H9 (cell line): ENCODE measurements around the gene ACSM3. TPM values are rescaled to one million over a fixed set of nuclear protein-coding genes. Genes with fewer than 3 reads are reported as not detected.

Experiments used
- DNase-seq: peaks from one replicate; pipeline ENCODE4 v3.0.0-alpha.2; 2017
- H2AFZ ChIP-seq: one replicate; pipeline ENCODE4 v1.6.1; 2013; ENCODE audit warnings: mild to moderate bottlenecking, low read length, control low read depth, moderate library complexity
- H2AK5ac ChIP-seq: 2 replicates; pipeline ENCODE4 v1.6.1; 2013; ENCODE audit warnings: low read length, control low read depth, mixed read lengths; ENCODE audit not compliant: insufficient read length
- H2BK120ac ChIP-seq: one replicate; pipeline ENCODE4 v1.6.1; 2013; ENCODE audit warnings: low read depth, mild to moderate bottlenecking, low read length, control low read depth, inconsistent platforms; ENCODE audit not compliant: poor library complexity, severe bottlenecking
- H2BK12ac ChIP-seq: 2 replicates; pipeline ENCODE4 v1.6.1; 2013; ENCODE audit warnings: low read length, control low read depth, mixed read lengths, low read depth; ENCODE audit not compliant: insufficient read length
- H2BK15ac ChIP-seq: 2 replicates; pipeline ENCODE4 v1.6.1; 2013; ENCODE audit warnings: low read depth, low read length, control low read depth
- H2BK20ac ChIP-seq: one replicate; pipeline ENCODE4 v1.6.1; 2013; ENCODE audit warnings: low read depth, mild to moderate bottlenecking, low read length, control low read depth, inconsistent platforms; ENCODE audit not compliant: poor library complexity, severe bottlenecking
- H2BK5ac ChIP-seq: 2 replicates; pipeline ENCODE4 v1.6.1; 2013; ENCODE audit warnings: low read length, control low read depth, mixed read lengths; ENCODE audit not compliant: insufficient read length
- H3K14ac ChIP-seq: 2 replicates; pipeline ENCODE4 v1.6.1; 2013; ENCODE audit warnings: low read length, control low read depth; ENCODE audit not compliant: insufficient read depth
- H3K18ac ChIP-seq: 2 replicates; pipeline ENCODE4 v1.6.1; 2013; ENCODE audit warnings: low read depth, mild to moderate bottlenecking, mixed read lengths, low read length, control low read depth; ENCODE audit not compliant: insufficient read length
- H3K23ac ChIP-seq: 2 replicates; pipeline ENCODE4 v1.6.1; 2013; ENCODE audit warnings: low read length, control low read depth, mixed read lengths, low read depth; ENCODE audit not compliant: insufficient read length
- H3K23me2 ChIP-seq: 2 replicates; pipeline ENCODE4 v1.6.1; 2013; ENCODE audit warnings: low read depth, mild to moderate bottlenecking, mixed read lengths, low read length, control low read depth; ENCODE audit not compliant: insufficient read length, poor library complexity, severe bottlenecking
- H3K27ac ChIP-seq: 2 replicates; pipeline ENCODE4 v1.5.1; 2013; ENCODE audit warnings: low read length, control low read depth, mixed read lengths, low read depth; ENCODE audit not compliant: insufficient read length
- H3K27me3 ChIP-seq: 2 replicates; pipeline ENCODE4 v1.6.1; 2013; ENCODE audit warnings: low read length, control low read depth, inconsistent platforms; ENCODE audit not compliant: insufficient read depth
- H3K4ac ChIP-seq: 2 replicates; pipeline ENCODE4 v1.6.1; 2013; ENCODE audit warnings: low read depth, mild to moderate bottlenecking, control low read depth, inconsistent platforms, low read length, moderate library complexity
- H3K4me1 ChIP-seq: 2 replicates; pipeline ENCODE4 v1.6.1; 2013; ENCODE audit warnings: low read length, control low read depth, inconsistent platforms; ENCODE audit not compliant: insufficient read depth
- H3K4me2 ChIP-seq: 2 replicates; pipeline ENCODE4 v1.6.1; 2013; ENCODE audit warnings: low read length, control low read depth, mixed read lengths; ENCODE audit not compliant: insufficient read length, insufficient read depth
- H3K56ac ChIP-seq: 2 replicates; pipeline ENCODE4 v1.6.1; 2013; ENCODE audit warnings: low read depth, mild to moderate bottlenecking, mixed read lengths, low read length, control low read depth; ENCODE audit not compliant: insufficient read length
- H3K79me1 ChIP-seq: 2 replicates; pipeline ENCODE4 v1.6.1; 2013; ENCODE audit warnings: low read depth, mild to moderate bottlenecking, moderate library complexity, low read length, control low read depth, inconsistent platforms; ENCODE audit not compliant: insufficient read depth, poor library complexity, severe bottlenecking
- H3K79me2 ChIP-seq: 2 replicates; pipeline ENCODE4 v1.6.1; 2013; ENCODE audit warnings: low read length, control low read depth, inconsistent platforms; ENCODE audit not compliant: insufficient read depth
- H3K9ac ChIP-seq: 2 replicates; pipeline ENCODE4 v1.6.1; 2013; ENCODE audit warnings: low read length, control low read depth, mixed read lengths; ENCODE audit not compliant: insufficient read length; ENCODE audit errors: extremely low read depth
- H3K9me3 ChIP-seq: one replicate; pipeline ENCODE4 v1.6.1; 2013; ENCODE audit warnings: low read depth, low read length, inconsistent platforms; ENCODE audit not compliant: control insufficient read depth
- H3T11ph ChIP-seq: one replicate; pipeline ENCODE4 v1.6.1; 2013; ENCODE audit warnings: mild to moderate bottlenecking, low read length, control low read depth, inconsistent platforms
- H4K20me1 ChIP-seq: one replicate; pipeline ENCODE4 v1.6.1; 2013; ENCODE audit not compliant: control insufficient read depth, insufficient read length, insufficient read depth
- H4K5ac ChIP-seq: 2 replicates; pipeline ENCODE4 v1.6.1; 2013; ENCODE audit warnings: low read depth, mild to moderate bottlenecking, mixed read lengths, low read length, control low read depth; ENCODE audit not compliant: insufficient read length
- H4K8ac ChIP-seq: replicated peaks from 2 replicates; pipeline ENCODE4 v1.6.1; 2013; ENCODE audit warnings: low read length, control low read depth, mixed read lengths, low read depth; ENCODE audit not compliant: insufficient read length
- H4K91ac ChIP-seq: 2 replicates; pipeline ENCODE4 v1.6.1; 2013; ENCODE audit warnings: low read depth, mild to moderate bottlenecking, moderate library complexity, mixed read lengths, low read length, control low read depth; ENCODE audit not compliant: insufficient read length
- H3K27ac Mint-ChIP-seq, 3 experiments: 2 replicates in 2 of 3; 3 replicates in 1 of 3; pipeline ENCODE4 v1.8.0; 2020 to 2021; ENCODE audit warnings: mixed read lengths in 3 of 3, mild to moderate bottlenecking in 1 of 3, moderate library complexity in 1 of 3
- H3K27me3 Mint-ChIP-seq: 2 replicates; pipeline ENCODE4 v1.8.0; 2021; ENCODE audit warnings: low read depth, mild to moderate bottlenecking, moderate library complexity, mixed read lengths
- H3K36me3 Mint-ChIP-seq, 3 experiments: 2 replicates in 2 of 3; 3 replicates in 1 of 3; pipeline ENCODE4 v1.8.0; 2020 to 2021; ENCODE audit warnings: low read depth in 3 of 3, mixed read lengths in 3 of 3; ENCODE audit not compliant: insufficient read depth in 1 of 3
- H3K4me1 Mint-ChIP-seq, 2 experiments: 2 replicates each; pipeline ENCODE4 v1.8.0; 2020; ENCODE audit warnings: mixed read lengths in 2 of 2
- H3K4me3 Mint-ChIP-seq, 2 experiments: 2 replicates in 1 of 2; 3 replicates in 1 of 2; pipeline ENCODE4 v1.8.0; 2020 to 2021; ENCODE audit warnings: mild to moderate bottlenecking in 2 of 2, mixed read lengths in 2 of 2, moderate library complexity in 1 of 2
- H3K9me3 Mint-ChIP-seq, 2 experiments: 2 replicates in 1 of 2; 3 replicates in 1 of 2; pipeline ENCODE4 v1.8.0; 2020; ENCODE audit warnings: mild to moderate bottlenecking in 2 of 2, mixed read lengths in 2 of 2, moderate library complexity in 1 of 2
- WGBS: extraction: QIAGEN DNeasy Blood & Tissue Kit; methylation state at CpG from one replicate; pipeline ENCODE4 v1.1.7; 2013; ENCODE audit warnings: missing lambda C conversion rate, low lambda C conversion rate, mixed read lengths; ENCODE audit not compliant: insufficient read length; ENCODE audit errors: extremely low coverage; 5-methylcytosine and 5-hydroxymethylcytosine counted together
- total RNA-seq: library from RNA; stranded (reverse); gene quantifications from 2 replicates; pipeline ENCODE4 v1.2.1, GENCODE V29; 2021
- TF ChIP-seq, protein P1 (sequence below): fragments of 200-600 bp; sonication (generic); conservative IDR thresholded peaks from 3 replicates; pipeline ENCODE4 v1.8.0; 2021; ENCODE audit warnings: antibody characterized with exemption, mild to moderate bottlenecking

ACSM3 gene
- total RNA-seq, 1 experiment from 2014 or later: 3.1 TPM

- Histone ChIP-seq H3K9me3 (no peaks in the 10 kb centered on the region), H4K5ac (no peak overlapping the region), H3K23ac (no peak overlapping the region), H3K56ac (no peak overlapping the region), H3K27me3 (no peaks in the 10 kb centered on the region), H3K18ac (no peak overlapping the region), H2AK5ac (no peak overlapping the region), H2BK5ac (no peak overlapping the region), H4K91ac (no peak overlapping the region), H3K27ac (no peak overlapping the region), H3K79me1 (no peaks in the 10 kb centered on the region), H2BK20ac (no peak overlapping the region), H3K9ac (no peak overlapping the region), H2BK15ac (no peak overlapping the region), H3K4me2 (no peak overlapping the region), H3K79me2 (no peaks in the 10 kb centered on the region), H3T11ph (no peak overlapping the region), H2AFZ (no peak overlapping the region), H3K4ac (no peak overlapping the region), H3K4me1 (no peaks in the 10 kb centered on the region), H3K14ac (no peak overlapping the region), H2BK120ac (no peak overlapping the region), H4K20me1 (no peaks in the 10 kb centered on the region), H4K8ac (no peak overlapping the region), H2BK12ac (no peak overlapping the region), H3K23me2 (no peaks in the 10 kb centered on the region)
- no peak for DNase-seq
- Mint-ChIP-seq H3K36me3 (peaks cover 5 to 39% (median 27%) of the 10 kb centered on the region in 3 experiments; a peak in 6 of 7 replicates), H3K4me3 (no peak overlapping the region), H3K27ac (no peak overlapping the region), H3K4me1 (no peaks in the 10 kb centered on the region), H3K27me3 (no peaks in the 10 kb centered on the region), H3K9me3 (no peaks in the 10 kb centered on the region)
- no CpG with 5 or more reads among the region's 4 CpGs for WGBS
- TF ChIP-seq, protein P1, sequence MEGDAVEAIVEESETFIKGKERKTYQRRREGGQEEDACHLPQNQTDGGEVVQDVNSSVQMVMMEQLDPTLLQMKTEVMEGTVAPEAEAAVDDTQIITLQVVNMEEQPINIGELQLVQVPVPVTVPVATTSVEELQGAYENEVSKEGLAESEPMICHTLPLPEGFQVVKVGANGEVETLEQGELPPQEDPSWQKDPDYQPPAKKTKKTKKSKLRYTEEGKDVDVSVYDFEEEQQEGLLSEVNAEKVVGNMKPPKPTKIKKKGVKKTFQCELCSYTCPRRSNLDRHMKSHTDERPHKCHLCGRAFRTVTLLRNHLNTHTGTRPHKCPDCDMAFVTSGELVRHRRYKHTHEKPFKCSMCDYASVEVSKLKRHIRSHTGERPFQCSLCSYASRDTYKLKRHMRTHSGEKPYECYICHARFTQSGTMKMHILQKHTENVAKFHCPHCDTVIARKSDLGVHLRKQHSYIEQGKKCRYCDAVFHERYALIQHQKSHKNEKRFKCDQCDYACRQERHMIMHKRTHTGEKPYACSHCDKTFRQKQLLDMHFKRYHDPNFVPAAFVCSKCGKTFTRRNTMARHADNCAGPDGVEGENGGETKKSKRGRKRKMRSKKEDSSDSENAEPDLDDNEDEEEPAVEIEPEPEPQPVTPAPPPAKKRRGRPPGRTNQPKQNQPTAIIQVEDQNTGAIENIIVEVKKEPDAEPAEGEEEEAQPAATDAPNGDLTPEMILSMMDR: no peak
Observed at GRCh38 chr16:20814784-20815183, 51.0 kb downstream of the ACSM3 start.
